GM12874 (cell line): ENCODE measurements around the gene PSMG3.

Experiments
- TF ChIP-seq, protein P1 (sequence below): IDR thresholded peaks from 2 replicates; pipeline ENCODE4 v1.5.1; 2011; ENCODE audit warnings: low read depth, mild to moderate bottlenecking, control low read depth, low read length, moderate library complexity; ENCODE audit not compliant: insufficient read depth

PSMG3 gene

DNA sequence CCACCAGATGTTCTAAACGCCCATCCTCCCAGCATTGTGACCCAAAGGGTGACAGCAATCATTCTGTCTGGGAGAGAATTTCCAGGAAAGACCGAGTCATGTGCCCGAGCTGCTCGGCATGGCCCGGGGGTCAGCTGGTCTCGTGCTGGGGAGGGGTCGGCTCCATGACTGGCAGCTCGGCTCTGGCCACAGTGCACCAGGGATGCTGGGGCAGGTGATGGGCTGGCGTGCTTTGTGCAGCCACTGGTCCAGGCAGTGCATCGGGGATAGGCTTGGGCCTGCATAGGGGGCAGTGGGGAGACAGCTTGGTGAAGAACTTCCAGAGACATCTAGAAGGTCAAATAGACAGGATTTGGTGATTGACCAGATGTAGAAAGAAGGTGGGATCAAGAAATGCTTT is 39.2 kb upstream of the PSMG3 start:
- TF ChIP-seq, protein P1, sequence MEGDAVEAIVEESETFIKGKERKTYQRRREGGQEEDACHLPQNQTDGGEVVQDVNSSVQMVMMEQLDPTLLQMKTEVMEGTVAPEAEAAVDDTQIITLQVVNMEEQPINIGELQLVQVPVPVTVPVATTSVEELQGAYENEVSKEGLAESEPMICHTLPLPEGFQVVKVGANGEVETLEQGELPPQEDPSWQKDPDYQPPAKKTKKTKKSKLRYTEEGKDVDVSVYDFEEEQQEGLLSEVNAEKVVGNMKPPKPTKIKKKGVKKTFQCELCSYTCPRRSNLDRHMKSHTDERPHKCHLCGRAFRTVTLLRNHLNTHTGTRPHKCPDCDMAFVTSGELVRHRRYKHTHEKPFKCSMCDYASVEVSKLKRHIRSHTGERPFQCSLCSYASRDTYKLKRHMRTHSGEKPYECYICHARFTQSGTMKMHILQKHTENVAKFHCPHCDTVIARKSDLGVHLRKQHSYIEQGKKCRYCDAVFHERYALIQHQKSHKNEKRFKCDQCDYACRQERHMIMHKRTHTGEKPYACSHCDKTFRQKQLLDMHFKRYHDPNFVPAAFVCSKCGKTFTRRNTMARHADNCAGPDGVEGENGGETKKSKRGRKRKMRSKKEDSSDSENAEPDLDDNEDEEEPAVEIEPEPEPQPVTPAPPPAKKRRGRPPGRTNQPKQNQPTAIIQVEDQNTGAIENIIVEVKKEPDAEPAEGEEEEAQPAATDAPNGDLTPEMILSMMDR, result no peak

DNA sequence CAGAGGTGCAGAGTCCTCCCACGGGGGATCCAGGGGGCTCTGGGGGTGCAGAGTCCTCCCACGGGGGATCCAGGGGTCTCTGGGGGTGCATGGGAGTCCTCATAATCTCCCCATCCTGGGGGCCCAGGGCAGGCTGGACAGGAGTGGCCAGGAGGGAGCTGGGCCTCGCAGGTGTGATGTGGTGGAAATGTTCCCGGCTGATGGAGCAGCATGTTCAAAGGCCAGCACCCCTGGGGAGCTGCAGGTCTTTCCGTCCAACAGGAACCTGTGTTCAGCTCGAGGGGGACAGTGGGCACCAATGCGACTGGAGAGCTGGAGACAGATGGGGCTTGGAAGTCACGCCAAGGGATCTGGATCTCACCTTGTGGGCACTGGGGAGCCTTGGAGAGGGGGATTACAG is 38.5 kb upstream of the PSMG3 start:
- TF ChIP-seq, protein P1, result no peak

DNA sequence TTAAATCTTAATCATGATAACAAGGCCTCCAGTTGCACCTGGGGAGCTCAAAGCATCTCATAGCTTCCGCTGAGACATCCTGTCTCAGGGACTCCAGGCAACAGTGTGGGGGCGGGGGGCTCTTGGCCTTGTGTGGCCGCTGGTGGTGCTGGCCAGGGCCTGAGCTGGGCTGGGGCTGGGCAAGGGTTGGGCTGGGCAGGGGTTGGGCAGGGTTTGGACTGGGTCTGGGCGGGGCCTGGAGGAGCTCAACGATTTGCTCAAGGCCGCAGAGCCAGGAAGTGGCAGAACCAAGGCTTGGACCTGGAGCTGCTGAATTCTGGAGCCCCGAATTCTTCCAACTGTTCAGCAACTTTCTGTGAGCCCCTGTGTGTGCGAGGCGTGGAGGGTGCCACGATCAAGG is 37.9 kb upstream of the PSMG3 start:
- TF ChIP-seq, protein P1, result no peak

DNA sequence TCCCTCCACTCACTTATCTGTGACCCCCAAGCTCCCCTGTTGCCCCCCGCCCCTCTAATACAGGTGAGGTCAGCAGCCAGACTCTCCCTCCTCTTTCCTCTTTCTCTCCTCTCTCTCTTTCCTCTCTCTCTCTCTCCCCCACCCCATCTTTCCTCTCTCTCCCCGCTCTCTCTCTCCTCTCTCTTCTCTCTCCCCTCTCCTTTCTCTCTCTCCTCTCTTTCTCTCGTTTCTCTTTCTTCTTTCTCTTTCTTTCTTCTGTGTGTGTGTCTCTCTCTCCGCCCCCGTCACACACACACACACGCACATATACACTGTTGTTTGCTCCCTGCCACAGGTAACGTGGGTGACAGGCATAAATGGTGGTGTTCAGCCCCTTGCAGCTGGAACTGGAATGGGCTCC is 37.2 kb upstream of the PSMG3 start:
- TF ChIP-seq, protein P1, result no peak

DNA sequence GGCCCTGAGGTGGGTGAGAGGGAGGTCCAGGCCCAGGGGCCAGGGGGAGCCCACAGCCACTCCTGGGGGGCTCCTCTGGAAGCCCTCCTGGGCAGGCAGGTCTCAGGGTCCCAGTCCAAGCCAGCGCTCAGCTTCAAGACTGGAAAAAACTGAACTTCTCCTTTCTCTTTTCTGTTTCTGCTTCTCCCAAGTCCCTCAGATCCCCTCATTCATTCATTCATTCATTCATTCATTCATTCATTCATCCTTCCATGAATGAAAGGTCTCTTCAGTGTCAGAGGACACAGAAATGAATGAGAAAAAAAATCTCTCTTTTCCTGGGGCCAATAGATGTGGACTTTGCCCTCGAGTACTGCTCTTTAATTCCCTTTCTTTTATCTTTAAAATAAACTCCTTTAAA is 34.6 kb upstream of the PSMG3 start:
- TF ChIP-seq, protein P1, result no peak

DNA sequence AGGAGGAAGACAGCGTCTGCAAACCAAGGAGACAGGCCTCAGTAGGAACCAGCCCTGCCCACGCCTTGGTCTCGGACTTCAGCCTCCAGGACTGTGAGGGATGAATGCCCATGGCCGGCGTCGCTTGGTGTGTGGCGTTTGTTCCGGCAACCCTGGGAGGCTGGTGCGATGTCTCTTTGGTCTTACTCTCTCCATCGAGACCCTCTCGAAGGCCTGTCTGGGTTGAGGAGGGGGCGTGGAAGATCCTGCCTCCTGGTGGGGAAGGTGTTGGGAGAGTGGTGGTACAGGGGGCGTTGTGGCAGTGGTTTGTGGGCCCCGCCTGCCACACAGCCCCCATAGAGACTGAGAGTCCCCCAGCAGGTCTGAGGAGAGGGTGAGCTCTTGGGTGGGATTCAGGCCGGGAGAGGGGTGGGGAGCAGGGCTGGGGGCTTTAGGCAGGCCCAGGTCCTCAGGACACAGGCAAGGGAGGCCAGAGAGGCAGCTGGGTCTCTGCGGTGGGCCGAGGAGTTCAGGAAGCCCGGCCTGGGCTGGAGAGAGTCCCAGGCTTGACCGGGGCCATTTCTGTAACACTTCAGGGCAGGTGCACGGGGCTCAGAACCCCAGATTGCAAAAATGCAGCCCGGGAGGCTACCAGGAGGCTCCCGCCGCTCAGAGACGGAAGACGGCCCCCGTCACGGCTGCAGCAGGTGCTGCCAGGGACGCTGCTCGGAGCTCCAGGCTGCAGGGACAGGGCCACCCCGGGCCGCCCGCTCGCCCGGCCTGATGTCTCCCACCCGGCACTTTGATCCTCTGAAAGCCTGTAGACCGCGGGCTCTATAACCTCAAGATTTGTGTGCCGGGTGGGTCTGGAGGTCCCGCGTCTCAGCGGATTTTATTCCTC is 33.8 kb upstream of the PSMG3 start:
- TF ChIP-seq, protein P1, result no peak

DNA sequence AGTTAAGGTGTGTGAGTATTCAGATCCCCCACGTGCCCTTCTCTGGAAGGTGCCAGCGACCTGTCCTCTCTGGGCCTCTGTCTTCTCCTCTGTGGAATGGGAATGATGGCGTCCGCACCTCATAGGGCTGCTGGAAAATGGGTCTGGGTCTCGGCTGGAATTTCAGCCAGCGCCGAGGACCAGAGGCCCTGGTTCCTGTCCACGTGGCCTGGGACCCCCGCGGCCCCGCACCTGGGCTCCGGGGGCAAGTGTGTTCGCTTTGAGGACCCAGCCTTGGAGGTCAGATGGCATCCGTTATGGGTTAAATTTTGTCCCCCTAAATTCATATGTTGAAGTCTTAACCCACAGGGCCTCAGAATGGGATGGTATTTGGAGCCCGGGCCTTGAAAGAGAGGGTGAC is 32.6 kb upstream of the PSMG3 start:
- TF ChIP-seq, protein P1, result no peak
